ENCODE data around the gene C2CD3. TPM values are rescaled to one million over a fixed set of nuclear protein-coding genes. Genes with fewer than 3 reads are reported as not detected.

The C2CD3 gene
- total RNA-seq, 1 donor from 2014 or later = 18.0 TPM

Other genes starting within 250 kb of the C2CD3 start
- not detected for gene DNAJB13, start 220.0 kb downstream of the C2CD3 start, total RNA-seq
- 76.8 TPM for gene UCP2, start 188.2 kb downstream of the C2CD3 start, total RNA-seq
- gene UCP3, start 161.9 kb downstream of the C2CD3 start, total RNA-seq = 2.7 TPM
- gene PPME1, start 287 bp upstream of the C2CD3 start, total RNA-seq = 35.4 TPM
- gene P4HA3, start 140.6 kb upstream of the C2CD3 start, total RNA-seq = 1.0 TPM
- gene PGM2L1, start 227.4 kb upstream of the C2CD3 start, total RNA-seq = 2.8 TPM

Measured in mesenteric fat pad (tissue), 1 donor.